Activated T-cell treated with anti-CD3 and anti-CD28 coated beads for 48 hours (primary cell): Measurements from ENCODE around the gene NR2F1.

ENCODE experiments used
- DNase-seq: peaks from one replicate; pipeline ENCODE4 v3.0.0-alpha.2; 2020; ENCODE audit warnings: low read depth

NR2F1 gene

DNA sequence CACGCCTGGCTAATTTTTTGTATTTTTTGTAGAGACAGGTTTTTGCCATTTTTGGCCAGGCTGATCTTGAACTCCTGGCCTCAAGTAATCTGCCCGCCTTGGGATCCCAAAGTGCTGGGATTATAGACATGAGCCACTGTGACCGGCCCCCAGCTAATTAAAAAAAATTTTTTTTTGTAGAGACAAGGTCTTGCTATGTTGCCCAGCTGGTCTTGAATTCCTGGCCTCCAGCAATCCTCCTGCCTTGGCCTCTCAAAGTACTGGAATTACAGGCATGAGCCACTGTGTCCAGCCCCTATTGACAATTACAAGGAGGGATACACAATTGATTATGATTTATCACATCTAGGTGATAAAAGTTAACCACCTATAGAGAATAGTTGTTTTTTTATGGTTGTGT is 59.5 kb downstream of the NR2F1 start:
- DNase-seq: no peak
